HL-60/S4 treated with retinoic acid at 250 ng/mL for 4 days and 3 days (cell line): Measurements from ENCODE around the gene ZG16.

ENCODE experiments used
- in situ Hi-C: fragments of 300-500 bp; cut with MboI; formaldehyde crosslinking; loops from 2 replicates; pipeline ENCODE4 v1.7.0; 2022; ENCODE audit warnings: low sequenced_read_pairs

Gene ZG16

DNA sequence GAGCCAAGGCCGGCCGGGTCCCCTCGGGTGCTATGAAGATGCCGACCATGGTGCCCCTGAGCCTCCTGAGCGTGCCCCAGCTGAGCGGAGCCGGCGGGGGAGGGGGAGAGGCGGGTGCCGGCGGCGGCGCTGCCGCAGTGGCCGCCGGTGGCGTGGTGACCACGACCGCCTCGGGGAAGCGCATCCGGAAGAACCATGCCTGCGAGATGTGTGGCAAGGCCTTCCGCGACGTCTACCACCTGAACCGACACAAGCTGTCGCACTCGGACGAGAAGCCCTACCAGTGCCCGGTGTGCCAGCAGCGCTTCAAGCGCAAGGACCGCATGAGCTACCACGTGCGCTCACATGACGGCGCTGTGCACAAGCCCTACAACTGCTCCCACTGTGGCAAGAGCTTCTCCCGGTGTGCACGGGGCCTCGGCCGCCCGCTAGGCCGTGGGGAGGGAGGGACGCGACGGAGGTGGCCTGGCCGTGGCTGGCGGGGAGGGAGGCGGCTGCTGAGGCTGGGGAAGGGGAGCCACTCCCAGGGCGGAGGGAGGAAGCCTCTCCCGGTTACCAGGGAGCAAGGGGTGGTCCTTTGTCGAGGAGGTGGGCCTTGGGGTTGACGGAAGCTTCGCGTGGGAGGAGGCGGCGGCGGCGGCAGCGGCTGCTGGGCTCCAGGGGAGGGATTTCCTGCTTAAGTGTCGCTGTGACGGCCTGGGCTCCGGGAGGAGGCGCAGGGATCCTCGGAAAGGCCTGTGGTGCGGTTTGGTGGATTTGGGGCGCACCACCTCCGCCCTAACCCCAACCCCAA lies 29.6 kb downstream of the ZG16 start:
- in situ Hi-C loops = no loop called here

DNA sequence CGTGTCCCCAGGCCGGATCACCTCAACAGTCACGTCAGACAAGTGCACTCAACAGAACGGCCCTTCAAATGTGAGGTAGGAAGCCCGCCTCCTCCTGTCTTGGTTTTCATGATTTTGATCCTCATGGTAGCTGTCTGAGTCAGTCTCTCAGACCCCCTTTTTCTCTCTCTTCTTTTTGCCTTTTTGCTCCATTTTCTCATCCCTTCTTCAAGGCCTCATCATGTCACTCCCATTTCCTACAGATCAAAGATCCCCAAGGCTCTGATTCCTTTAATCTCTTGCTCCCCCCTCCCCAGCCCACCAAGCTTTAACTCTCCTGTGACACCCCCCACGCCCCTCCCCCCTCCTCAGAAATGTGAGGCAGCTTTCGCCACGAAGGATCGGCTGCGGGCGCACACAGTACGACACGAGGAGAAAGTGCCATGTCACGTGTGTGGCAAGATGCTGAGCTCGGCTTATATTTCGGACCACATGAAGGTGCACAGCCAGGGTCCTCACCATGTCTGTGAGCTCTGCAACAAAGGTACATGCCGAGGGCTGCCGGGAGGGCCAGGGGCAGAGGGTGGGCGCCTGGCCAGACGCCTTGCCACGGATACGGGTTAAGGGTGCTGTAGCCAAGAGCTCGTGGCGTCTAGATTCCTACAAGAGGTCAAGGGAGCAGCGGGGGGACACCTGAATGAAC lies 30.3 kb downstream of the ZG16 start:
- in situ Hi-C loops = no loop called here

DNA sequence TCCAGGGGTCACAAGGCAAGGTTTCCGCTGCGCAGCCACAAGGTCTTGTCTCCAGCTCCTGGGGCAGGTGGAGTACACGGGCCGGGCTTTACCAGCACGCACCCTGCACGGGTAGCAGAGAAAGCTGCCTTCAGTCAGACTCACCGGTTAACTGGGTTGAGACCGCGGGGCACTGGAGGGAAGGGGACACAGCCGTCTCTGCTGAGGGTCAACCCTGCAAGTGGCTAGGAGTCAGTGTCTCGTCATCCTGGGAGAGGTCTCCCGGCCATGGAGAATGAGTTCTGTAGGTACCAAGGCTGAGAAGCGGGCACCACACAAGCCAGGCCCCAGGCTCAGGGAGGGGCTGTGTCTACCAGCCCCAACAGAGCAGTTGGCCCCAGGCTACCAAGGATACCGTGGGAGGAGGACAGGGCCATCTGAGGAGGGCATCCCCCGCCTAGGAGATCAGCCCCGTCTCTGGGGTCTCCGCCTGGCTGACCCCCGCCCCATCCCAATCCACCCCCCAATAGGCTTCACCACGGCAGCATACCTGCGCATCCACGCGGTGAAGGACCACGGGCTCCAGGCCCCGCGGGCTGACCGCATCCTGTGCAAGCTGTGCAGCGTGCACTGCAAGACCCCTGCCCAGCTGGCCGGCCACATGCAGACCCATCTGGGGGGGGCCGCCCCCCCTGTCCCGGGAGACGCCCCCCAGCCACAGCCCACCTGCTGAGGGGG lies 31.1 kb downstream of the ZG16 start:
- in situ Hi-C loops = no loop called here

DNA sequence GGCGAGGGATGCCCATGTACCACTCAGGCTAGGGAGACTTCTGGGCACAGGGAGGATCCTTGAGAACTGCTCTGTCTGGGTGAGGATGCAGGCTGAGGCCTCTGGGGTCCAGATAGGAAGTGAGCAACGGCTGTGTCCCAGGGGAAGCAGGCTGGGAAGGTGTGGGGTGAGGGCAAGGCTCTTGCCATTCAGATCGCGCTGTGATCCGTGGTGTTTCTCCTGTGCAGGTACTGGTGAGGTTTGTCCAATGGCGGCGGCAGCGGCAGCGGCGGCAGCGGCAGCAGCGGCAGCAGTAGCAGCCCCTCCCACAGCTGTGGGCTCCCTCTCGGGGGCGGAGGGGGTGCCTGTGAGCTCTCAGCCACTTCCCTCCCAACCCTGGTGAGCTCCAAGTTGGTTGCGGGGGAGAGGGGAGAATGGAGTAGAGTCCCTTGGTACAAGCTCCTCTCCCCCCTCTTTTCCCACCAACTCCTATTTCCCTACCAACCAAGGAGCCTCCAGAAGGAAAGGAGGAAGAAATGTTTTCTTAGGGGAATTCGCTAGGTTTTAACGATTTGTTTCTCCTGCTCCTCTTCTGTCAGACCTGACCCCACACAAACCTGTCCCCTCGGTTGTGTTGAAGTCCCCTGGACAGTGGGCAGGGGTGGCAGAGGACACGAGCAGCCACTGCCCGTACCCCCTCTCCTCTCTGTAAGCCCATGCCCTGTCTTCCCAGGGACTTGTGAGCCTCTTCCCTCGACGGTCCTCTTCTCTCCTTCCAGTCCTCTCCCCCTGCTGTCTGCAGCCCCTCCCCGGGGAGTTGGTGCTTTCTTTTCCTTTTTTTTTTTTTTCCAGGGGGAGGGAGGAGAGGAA lies 32.0 kb downstream of the ZG16 start:
- in situ Hi-C loops = no loop called here

DNA sequence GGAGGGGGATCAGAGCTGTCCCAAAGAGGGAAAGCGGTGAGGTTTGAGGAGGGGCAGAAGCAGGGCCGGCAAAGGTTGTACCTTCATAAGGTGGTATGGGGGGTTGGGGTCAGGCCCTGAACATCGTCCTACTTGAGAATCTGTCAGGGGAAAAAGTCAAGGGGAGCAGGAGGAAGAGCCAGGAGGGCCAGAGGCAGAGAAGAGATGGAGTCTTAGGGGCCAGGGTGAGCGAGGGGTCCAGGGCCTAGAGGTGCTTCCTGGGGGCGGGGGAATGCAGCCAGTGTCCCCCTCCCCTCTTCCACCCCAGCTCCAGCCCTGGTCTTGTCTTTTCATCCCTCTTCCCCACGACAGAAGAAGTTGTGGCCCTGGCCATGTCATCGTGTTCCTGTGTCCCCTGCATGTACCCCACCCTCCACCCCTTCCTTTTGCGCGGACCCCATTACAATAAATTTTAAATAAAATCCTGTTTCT lies 32.7 kb downstream of the ZG16 start:
- in situ Hi-C loops = no loop called here

DNA sequence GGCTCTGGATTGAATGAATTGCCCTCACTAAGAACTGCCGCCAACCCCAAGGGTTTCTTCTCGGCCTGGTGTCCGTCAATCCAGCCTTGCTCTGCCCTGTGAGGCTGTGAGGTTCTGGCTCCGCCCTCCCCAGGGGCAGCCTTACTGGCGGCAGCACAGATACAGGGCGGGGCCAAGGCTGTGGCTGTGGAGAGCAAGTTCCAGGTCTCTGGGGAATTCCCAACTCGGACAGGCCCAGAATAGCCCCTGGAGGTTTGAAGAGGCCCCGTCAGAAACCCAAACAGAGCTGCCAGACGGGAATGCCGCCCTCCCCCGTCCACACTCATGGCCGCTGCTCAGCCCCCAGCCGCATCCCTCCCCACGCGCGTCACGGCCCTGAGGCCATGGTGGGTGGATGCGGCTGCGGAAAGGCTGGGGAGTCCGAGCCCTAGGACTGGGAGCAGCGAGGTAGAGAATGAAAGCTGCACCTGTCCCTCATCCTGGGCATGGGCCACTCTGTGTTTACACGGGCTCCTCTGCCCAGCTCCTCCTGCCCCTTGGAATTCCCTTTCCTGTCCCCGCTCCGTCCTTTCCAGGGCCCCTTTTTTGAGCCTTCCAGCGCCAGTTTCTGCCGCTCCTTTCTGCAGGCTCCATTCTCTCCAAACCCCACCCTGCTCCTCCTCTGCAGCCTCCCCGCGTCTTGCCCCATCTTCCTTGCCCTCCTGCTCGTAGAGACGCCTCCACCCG lies 33.3 kb downstream of the ZG16 start:
- in situ Hi-C loops = no loop called here

DNA sequence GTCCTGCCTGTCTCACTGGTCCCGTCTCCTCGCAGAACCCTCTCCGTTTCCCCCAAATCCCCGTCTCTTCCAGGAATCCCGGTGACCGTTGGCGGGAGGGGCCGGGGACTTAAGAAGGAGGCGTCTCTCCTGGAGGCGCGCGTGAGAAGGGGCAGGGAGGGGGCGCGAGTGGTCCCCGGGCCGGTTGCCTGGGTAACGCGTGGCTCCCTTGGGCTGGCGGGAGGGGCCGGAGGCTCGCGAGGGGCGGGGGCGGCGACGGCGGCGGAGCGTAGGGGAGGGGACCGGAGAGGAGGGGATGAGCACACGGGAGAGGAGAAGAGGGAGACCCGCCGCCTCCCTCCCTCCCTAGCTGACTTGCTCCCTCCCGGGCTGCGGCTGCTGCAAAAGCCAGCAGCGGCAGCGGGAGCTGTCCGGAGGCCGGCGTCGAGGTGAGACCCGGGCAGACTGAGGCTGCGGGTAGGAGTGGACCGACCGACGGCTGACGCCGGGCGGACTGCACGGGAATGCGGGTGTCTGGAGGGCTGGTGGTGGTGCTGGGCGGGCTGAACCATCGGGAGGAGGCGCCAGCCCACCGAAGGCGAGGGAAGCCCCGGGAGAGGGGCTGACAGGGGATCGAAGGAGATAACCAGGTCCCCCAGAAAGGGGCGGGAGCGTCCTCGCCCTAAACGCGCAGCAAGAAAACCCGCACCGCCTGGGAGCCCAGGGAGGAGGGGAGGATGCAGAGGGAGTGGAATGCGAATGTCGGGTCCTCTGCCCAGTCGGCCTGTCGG lies 34.0 kb downstream of the ZG16 start, which contains the start of gene PRRT2:
PRRT2 (plus strand) TSS at position 298 of the 770 bp plus-strand sequence. CDS start 862 bp downstream, outside the sequence.
- in situ Hi-C loops = no loop called here

DNA sequence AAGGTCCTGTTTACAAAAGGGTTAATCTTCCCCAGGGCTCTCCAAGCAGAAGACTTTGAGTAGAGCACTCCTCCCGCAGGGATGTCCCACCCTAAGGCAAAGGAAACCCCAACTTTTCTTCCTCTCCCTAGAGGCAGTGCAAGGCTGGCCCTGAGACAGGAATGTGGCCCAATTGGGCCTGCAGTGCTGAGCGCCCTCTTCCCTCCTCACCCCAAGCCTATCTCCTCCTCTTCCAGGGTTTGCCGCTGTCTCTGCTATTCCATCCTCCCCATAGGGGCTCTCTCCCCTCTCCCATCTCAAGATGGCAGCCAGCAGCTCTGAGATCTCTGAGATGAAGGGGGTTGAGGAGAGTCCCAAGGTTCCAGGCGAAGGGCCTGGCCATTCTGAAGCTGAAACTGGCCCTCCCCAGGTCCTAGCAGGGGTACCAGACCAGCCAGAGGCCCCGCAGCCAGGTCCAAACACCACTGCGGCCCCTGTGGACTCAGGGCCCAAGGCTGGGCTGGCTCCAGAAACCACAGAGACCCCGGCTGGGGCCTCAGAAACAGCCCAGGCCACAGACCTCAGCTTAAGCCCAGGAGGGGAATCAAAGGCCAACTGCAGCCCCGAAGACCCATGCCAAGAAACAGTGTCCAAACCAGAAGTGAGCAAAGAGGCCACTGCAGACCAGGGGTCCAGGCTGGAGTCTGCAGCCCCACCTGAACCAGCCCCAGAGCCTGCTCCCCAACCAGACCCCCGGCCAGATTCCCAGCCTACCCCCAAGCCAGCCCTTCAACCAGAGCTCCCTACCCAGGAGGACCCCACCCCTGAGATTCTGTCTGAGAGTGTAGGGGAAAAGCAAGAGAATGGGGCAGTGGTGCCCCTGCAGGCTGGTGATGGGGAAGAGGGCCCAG lies 34.9 kb downstream of the ZG16 start:
- in situ Hi-C loops = no loop called here

DNA sequence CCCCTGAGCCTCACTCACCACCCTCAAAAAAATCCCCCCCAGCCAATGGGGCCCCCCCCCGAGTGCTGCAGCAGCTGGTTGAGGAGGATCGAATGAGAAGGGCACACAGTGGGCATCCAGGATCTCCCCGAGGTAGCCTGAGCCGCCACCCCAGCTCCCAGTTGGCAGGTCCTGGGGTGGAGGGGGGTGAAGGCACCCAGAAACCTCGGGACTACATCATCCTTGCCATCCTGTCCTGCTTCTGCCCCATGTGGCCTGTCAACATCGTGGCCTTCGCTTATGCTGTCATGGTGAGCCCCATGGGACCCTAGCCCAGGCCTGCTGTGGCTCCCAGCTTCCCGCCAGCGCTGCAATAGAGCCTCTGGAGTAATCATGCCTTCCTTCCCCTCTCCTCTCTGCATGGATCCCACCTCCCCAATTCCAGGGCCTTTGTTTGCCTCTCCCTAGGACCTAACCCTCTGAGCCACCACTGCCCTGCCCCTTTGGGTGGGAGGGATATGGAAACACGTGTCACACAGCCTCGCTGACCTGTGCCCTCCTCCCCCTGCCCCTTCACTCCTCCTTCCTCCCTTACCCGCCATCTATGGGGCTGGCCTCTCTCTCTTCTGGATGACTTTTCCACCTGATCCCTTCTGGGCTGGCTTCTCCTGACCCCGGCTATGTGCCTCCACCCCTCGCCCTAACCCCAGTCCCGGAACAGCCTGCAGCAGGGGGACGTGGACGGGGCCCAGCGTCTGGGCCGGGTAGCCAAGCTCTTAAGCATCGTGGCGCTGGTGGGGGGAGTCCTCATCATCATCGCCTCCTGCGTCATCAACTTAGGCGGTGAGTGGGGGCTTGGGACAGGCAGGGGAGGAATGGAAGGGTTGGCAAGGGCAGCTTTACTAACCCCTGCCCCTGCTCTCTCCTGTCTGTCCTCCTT lies 35.8 kb downstream of the ZG16 start:
- in situ Hi-C loops = no loop called here

DNA sequence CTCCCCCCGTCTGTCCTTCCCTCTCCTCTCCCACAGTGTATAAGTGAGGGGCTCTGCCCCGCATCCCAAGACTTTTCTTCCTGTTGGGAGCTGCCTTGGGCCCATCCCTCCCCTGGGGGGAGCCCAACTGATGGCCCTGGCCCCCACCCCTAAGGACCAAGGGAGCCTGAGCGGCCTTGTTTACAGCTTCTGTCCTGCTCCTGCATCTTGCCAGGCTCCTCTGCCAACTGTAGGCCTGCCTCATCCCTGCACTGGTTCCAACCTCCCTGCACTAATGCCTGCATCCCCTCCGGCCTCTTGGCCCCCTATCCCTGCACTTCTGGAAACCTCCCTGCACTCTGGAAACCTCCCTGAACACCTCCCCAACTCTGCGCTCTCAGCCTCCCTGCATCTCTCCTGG lies 36.5 kb downstream of the ZG16 start:
- in situ Hi-C loops = no loop called here

DNA sequence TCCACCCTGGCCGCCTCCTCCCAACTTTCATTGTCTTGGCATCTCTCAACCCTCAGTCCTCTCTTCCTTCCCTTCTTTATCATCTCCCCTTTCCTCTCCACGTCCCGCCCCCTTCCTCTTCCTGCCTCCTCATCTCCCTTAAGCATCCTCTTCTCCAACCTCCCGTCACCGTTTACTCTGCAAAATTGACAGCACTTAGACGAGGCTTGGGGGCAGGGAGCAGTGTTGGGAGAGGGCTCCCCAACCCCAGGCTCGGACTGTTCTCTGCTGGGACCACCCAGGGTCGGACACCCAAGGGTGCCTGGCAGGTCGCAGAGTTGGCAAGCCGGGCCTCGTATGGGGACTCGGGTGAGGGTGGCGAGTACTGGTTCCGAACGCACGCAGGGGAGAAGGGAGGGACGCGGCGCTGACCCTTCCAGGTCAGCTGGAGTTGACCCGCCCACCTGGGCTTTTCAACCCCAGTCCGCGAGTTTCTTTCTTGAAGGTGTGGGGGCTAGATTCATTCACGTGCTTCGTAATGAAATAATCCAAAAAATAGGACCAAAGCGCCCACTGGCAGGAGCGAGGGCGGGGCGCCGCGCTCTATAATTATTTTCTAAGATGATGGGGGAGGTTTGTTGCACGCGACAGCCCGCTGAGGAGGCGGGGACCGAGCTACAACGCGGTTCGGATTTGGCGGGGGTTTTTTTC lies 37.1 kb downstream of the ZG16 start:
- in situ Hi-C loops = no loop called here

DNA sequence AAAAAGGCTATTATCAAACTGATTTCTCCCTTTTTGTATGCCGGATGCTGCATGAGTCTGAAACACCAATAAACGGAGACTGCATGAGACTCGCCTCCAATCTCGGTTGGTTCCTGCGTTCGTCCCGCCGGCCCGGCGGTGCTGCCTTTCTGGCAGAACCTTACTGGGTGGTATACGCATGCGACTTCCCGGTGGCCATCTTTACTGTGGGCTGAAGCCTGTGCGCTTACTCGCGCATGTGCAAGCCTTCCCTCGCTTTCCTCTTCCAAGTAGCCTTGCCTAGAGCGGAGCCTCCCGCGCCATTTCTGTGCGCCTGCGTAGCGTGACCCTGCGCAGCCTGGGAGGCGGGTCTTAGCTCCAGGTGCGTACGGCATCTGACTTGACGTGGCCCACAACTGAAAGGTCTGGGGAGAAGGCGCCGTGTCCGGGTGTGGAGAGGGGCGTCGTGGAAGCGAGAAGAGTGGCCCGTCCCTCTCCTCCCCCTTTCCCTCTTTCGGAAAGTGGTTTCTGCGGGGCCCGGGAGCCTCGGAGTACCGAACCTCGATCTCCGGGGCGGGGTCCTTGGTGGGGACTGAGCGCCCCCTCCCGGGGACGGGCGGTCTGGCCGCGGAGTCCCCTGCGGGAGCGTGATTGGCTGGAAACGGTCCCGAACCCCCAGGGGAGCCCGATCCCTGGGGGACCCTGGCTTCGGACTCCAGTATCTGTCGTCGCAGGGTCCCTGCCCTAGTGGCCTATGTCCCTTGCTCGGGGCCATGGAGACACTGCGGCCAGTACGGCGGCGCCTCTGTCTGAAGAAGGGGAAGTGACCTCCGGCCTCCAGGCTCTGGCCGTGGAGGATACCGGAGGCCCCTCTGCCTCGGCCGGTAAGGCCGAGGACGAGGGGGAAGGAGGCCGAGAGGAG lies 38.0 kb downstream of the ZG16 start, which contains the start of gene PAGR1:
PAGR1 (plus strand) TSS at position 360 of the 901 bp plus-strand sequence; CDS start at position 734, 374 bp downstream.
- in situ Hi-C loops = no loop called here

DNA sequence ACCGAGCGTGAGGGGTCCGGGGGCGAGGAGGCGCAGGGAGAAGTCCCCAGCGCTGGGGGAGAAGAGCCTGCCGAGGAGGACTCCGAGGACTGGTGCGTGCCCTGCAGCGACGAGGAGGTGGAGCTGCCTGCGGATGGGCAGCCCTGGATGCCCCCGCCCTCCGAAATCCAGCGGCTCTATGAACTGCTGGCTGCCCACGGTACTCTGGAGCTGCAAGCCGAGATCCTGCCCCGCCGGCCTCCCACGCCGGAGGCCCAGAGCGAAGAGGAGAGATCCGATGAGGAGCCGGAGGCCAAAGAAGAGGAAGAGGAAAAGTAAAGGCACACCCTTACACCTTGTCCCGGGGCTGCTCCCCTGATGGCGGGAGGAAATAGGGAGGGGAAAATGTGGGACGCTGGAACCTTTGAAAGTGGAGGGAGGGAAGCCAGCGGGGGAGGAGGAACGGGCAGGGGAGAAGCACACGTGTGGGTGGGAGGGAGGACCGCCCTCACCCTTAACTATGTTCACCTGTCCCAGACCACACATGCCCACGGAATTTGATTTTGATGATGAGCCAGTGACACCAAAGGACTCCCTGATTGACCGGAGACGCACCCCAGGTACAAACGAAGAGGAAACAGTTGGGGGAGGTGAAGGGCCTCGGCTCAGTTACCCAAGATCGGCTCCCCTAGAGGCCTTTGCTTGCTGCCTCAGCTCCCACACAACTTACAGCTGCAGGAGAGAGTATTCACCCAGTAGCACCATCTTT lies 38.8 kb downstream of the ZG16 start:
- in situ Hi-C loops = no loop called here

DNA sequence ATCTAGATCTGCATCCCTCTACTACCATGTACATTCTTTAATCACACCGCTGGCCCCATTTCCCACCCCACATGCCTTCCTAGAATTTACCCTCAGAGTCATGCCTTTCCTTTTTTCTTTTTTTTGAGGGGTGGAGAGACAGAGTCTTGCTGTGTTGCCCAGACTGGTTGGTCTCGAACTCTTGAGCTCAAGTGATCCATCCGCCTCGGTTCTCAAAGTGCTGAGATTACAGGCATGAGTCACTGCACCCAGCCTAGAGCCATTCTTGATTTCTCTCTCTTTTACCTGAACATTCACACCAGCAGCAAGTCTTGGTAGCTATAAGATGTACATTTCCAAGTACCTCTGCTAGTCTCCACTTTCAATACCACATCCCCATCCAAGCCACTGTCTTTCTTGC lies 40.0 kb downstream of the ZG16 start:
- in situ Hi-C loops = no loop called here

DNA sequence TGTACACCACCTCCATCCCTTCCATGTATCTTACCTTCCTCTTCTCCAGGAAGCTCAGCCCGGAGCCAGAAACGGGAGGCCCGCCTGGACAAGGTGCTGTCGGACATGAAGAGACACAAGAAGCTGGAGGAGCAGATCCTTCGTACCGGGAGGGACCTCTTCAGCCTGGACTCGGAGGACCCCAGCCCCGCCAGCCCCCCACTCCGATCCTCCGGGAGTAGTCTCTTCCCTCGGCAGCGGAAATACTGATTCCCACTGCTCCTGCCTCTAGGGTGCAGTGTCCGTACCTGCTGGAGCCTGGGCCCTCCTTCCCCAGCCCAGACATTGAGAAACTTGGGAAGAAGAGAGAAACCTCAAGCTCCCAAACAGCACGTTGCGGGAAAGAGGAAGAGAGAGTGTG lies 41.5 kb downstream of the ZG16 start:
- in situ Hi-C loops = no loop called here
